Body of pancreas (tissue), 4 donors: ENCODE measurements around the gene OR2A14. TPM values are rescaled to one million over a fixed set of nuclear protein-coding genes. Genes with fewer than 3 reads are reported as not detected.
A peak's percentile ranks its signal among the peaks of the same experiment; 100 is the strongest.
"Not testable (repeated sequence)": the region's sequence is repeated elsewhere in the genome, so short reads cannot be mapped to it uniquely, and the experiment has no call there.

Experiments used
- ATAC-seq: fragments of 150-250 bp; one replicate; pipeline ENCODE4 v1.9.1; 2016
- DNase-seq, 4 donors: peaks; one replicate each; pipeline ENCODE4 v3.0.0-alpha.2; 2019
- H3K27ac ChIP-seq, 4 donors: fragments of 200-600 bp; sonication (generic); 1 replicate in 3 of 4; 2 replicates in 1 of 4; pipeline versions ENCODE4 v1.5.1 to v1.6.1; 2016 to 2019; ENCODE audit warnings: mild to moderate bottlenecking in 1 of 4, mixed read lengths in 1 of 4, moderate library complexity in 1 of 4
- H3K27me3 ChIP-seq, 2 donors: fragments of 200-600 bp; sonication (generic); one replicate each; pipeline ENCODE4 v1.6.0; 2016; ENCODE audit warnings: mild to moderate bottlenecking in 1 of 2
- H3K36me3 ChIP-seq, 2 donors: fragments of 200-600 bp; sonication (generic); replicated peaks in 1 of 2; 2 replicates each; pipeline ENCODE4 v1.5.1; 2016; ENCODE audit warnings: low read depth in 2 of 2; ENCODE audit not compliant: insufficient read depth in 1 of 2
- H3K4me1 ChIP-seq: fragments of 200-600 bp; sonication (generic); one replicate; pipeline ENCODE4 v1.6.0; 2016
- H3K4me3 ChIP-seq, 2 donors: fragments of 200-600 bp; sonication (generic); 1 replicate in 1 of 2; 2 replicates in 1 of 2; pipeline ENCODE4 v1.5.1; 2016 to 2019
- H3K9me3 ChIP-seq, 3 donors: fragments of 200-600 bp; sonication (generic); 1 replicate in 2 of 3; 2 replicates in 1 of 3; pipeline ENCODE4 v1.5.1; 2016
- CTCF ChIP-seq, 7 experiments: fragments of 450-650 bp in 4 of 7; fragments of 200-600 bp in 3 of 7; sonication (generic) in 3 of 7; IDR thresholded peaks; one replicate each; pipeline ENCODE4 v1.5.1; 2016 to 2019; ENCODE audit warnings: antibody characterized with exemption in 7 of 7
- POLR2A ChIP-seq, 3 donors: fragments of 450-650 bp; IDR thresholded peaks; one replicate each; pipeline ENCODE4 v1.6.1; 2016; ENCODE audit warnings: antibody characterized with exemption in 3 of 3, mild to moderate bottlenecking in 2 of 3
- WGBS, 2 donors: methylation state at CpG; one replicate each; pipeline ENCODE4 v1.1.5; 2017; 5-methylcytosine and 5-hydroxymethylcytosine counted together
- intact Hi-C: fragments of 100-400 bp; cut with DNase I; formaldehyde crosslinking; loops from one replicate; pipeline ENCODE4 v1.15.1; 2023
- small RNA-seq: library from RNA; depleted of rRNA; stranded (forward); fragments of <200 nt; gene quantifications from one replicate; pipeline ENCODE3, GENCODE V24; 2016
- total RNA-seq, 2 donors: library from RNA; depleted of rRNA; stranded (reverse); fragments of >200 nt; gene quantifications; one replicate each; pipeline ENCODE4 v1.1.0, GENCODE V29; 2016

OR2A14 gene
- total RNA-seq, 2 donors from 2014 or later = not detected

- no peaks in the 10 kb centered on the region for H3K36me3 ChIP-seq
- DNase-seq (no peak), ATAC-seq (no peak)
- 90% methylated on average over 5 of the region's 5 CpGs for WGBS, 2 donors
- no peaks in the 10 kb centered on the region for H3K27me3 ChIP-seq
- no peak overlapping the region for H3K4me3 ChIP-seq
- no peaks in the 10 kb centered on the region for H3K9me3 ChIP-seq
- intact Hi-C loops = no loop called here
- H3K4me1 ChIP-seq = no peaks in the 10 kb centered on the region
- no peak overlapping the region for H3K27ac ChIP-seq
- TF ChIP-seq CTCF (IDR thresholded peaks at IDR 0.05) (no peak), POLR2A (IDR thresholded peaks at IDR 0.05) (no peak)
These were observed 51.6 kb downstream of the OR2A14 start for GRCh38 chr7:144174613-144175012.

DNA sequence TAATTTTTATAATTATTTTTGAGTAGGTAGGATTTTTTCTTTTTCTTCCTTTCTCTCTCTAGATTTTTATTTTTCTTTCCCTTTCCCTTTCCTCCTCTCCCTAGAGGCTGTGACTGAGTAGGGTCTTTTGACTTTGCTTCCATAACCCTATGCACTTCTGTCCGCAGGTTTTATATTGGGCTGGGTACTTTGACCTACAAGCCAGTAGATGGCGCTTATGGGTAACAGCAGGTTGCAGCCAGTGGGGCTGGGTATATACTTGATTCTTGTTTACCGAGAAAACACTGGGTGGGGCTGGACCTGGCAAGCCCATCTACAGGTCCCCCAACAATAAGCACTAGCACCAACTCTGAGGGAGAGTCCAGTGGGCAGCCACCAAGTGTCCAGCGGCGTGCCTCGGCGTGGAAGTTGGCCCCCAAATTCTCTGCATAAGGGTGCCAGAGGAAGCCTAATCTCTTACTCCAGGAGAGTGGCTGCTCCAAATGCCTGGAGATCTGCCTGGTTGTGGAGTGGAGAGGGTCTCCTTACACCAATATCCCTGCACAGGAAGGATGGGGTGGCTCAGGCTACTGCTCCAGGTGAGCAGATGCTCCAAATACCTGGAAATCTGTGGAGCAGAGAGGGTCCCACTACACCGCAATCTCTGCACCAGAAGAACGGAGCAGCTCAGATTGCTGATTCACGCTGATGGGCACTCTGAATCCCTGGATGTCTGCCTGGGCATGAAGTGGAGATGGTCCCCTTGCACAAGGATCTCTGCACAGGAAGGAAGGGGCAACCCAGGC is 55.6 kb downstream of the OR2A14 start:
- H3K27ac ChIP-seq, H3K4me3 ChIP-seq, H3K27me3 ChIP-seq, H3K9me3 ChIP-seq, H3K36me3 ChIP-seq, H3K4me1 ChIP-seq, intact Hi-C loops: not testable (repeated sequence)
- DNase-seq (peak in 3 of 4 donors; percentile 26 to 33 (median 30)), ATAC-seq (peak; percentile 64)
- TF ChIP-seq CTCF (IDR thresholded peaks at IDR 0.05) = peak in 6 of 7 experiments; percentile 29 to 70 (median 57)
- 0 to 40% methylated on average over 3 to 6 of the region's 10 CpGs for WGBS, 2 donors

DNA sequence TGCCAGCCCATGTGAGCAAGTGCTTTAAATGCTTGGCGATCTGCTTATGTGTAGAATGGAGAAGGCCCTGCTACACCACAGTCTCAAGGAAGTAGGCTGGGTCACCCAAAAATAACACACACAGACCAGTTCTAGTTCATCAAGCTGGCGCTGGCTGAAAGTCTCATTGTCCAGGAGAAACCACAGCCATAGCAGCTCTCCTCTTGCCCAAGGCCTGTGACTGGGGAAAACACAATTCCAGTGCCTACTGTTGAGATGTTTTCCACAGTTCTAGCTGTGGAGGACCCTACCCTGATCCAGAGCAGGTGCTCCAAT is 56.1 kb downstream of the OR2A14 start:
- intact Hi-C loops, H3K27me3 ChIP-seq, H3K27ac ChIP-seq, ATAC-seq, H3K9me3 ChIP-seq, DNase-seq, H3K4me3 ChIP-seq, H3K36me3 ChIP-seq, H3K4me1 ChIP-seq: not testable (repeated sequence)
- WGBS, 2 donors = no CpG with 5 or more reads among the region's 2 CpGs

Small RNA genes within 50 kb of the gene (small RNA-seq; reads per million reads assigned to genes)
- gene OR2A41P = not detected

Other genes starting within 250 kb of the OR2A14 start
- 10 to 100 TPM; 15.8 to 21.0 TPM for gene TCAF1, start 221.0 kb upstream of the OR2A14 start, total RNA-seq
- not detected for gene OR2F2, start 187.9 kb upstream of the OR2A14 start, total RNA-seq
- gene OR2F1, start 168.3 kb upstream of the OR2A14 start, total RNA-seq = not detected
- gene OR6B1, start 122.9 kb upstream of the OR2A14 start, total RNA-seq = not detected
- not detected for gene OR2A5, start 74.2 kb upstream of the OR2A14 start, total RNA-seq
- gene OR2A25, start 53.4 kb upstream of the OR2A14 start, total RNA-seq = not detected
- gene OR2A12, start 36.9 kb upstream of the OR2A14 start, total RNA-seq = not detected
- gene OR2A2, start 13.6 kb upstream of the OR2A14 start, total RNA-seq = not detected
- gene CTAGE4, start 60.3 kb downstream of the OR2A14 start, total RNA-seq = 10 to 100 TPM in 1 of 2 donors, 1 to 10 TPM in 1; 6.5 to 19.1 TPM
- gene ARHGEF35, start 72.7 kb downstream of the OR2A14 start, total RNA-seq = 1 to 10 TPM; 5.3 to 5.4 TPM
- gene OR2A42, start 116.4 kb downstream of the OR2A14 start, total RNA-seq = not detected
- 10 to 100 TPM in 1 of 2 donors, 1 to 10 TPM in 1; 4.9 to 14.5 TPM for gene OR2A7, start 141.6 kb downstream of the OR2A14 start, total RNA-seq
- 1 to 10 TPM in 1 of 2 donors, not detected in 1; 3.4 TPM for gene CTAGE8, start 146.1 kb downstream of the OR2A14 start, total RNA-seq
- not detected for gene OR2A1, start 189.2 kb downstream of the OR2A14 start, total RNA-seq
- gene ARHGEF5, start 232.2 kb downstream of the OR2A14 start, total RNA-seq = 10 to 100 TPM; 19.1 to 23.1 TPM